Activated CD4-positive, alpha-beta T cell treated with anti-CD3 and anti-CD28 coated beads for 36 hours (primary cell): ENCODE measurements around the gene NUDT8. TPM values are rescaled to one million over a fixed set of nuclear protein-coding genes. Genes with fewer than 3 reads are reported as not detected.

Source experiments
- ATAC-seq: fragments of 200-7000 bp; cut with Tn5 transposase; one replicate; pipeline ENCODE4 v1.10.0; 2021; ENCODE audit warnings: mild to moderate bottlenecking, moderate library complexity
- CTCF ChIA-PET: fragments of 350-600 bp; sonication (Branson Sonifier 250); formaldehyde crosslinking; loops from one replicate; lab custom pipeline; 2021; ENCODE audit warnings: antibody characterized with exemption; lab: Charles Lee
- POLR2A ChIA-PET: fragments of 350-600 bp; sonication (Branson Sonifier 250); formaldehyde crosslinking; loops from one replicate; lab custom pipeline; 2021; ENCODE audit warnings: antibody characterized with exemption, inconsistent platforms; lab: Charles Lee
- DNase-seq: peaks from one replicate; pipeline ENCODE4 v3.0.0-alpha.2; 2020
- H3K27ac Mint-ChIP-seq: one replicate; pipeline ENCODE4 v1.8.0; 2021; ENCODE audit warnings: mixed read lengths
- H3K27me3 Mint-ChIP-seq: one replicate; pipeline ENCODE4 v1.8.0; 2021; ENCODE audit warnings: mixed read lengths
- H3K36me3 Mint-ChIP-seq: one replicate; pipeline ENCODE4 v1.8.0; 2021; ENCODE audit warnings: low read depth, mixed read lengths
- H3K4me1 Mint-ChIP-seq: one replicate; pipeline ENCODE4 v1.8.0; 2021; ENCODE audit warnings: mixed read lengths
- H3K4me3 Mint-ChIP-seq: one replicate; pipeline ENCODE4 v1.8.0; 2021; ENCODE audit warnings: mild to moderate bottlenecking, moderate library complexity, mixed read lengths
- H3K9me3 Mint-ChIP-seq: one replicate; pipeline ENCODE4 v1.8.0; 2021; ENCODE audit warnings: low read depth, mixed read lengths
- intact Hi-C, 2 experiments: fragments of 100-400 bp; cut with DNase I in 1 of 2; cut with micrococcal nuclease in 1 of 2; formaldehyde crosslinking; loops; one replicate each; pipeline versions ENCODE4 v1.14.2 to v1.15.1; 2022 to 2024; cut with DNase I, micrococcal nuclease
- total RNA-seq, 2 experiments: library from RNA; stranded (reverse); gene quantifications; one replicate each; pipeline ENCODE4 v1.2.3, GENCODE V29; 2021

Gene NUDT8
- total RNA-seq, result 10 to 100 TPM; 17.0 to 23.4 TPM

DNA sequence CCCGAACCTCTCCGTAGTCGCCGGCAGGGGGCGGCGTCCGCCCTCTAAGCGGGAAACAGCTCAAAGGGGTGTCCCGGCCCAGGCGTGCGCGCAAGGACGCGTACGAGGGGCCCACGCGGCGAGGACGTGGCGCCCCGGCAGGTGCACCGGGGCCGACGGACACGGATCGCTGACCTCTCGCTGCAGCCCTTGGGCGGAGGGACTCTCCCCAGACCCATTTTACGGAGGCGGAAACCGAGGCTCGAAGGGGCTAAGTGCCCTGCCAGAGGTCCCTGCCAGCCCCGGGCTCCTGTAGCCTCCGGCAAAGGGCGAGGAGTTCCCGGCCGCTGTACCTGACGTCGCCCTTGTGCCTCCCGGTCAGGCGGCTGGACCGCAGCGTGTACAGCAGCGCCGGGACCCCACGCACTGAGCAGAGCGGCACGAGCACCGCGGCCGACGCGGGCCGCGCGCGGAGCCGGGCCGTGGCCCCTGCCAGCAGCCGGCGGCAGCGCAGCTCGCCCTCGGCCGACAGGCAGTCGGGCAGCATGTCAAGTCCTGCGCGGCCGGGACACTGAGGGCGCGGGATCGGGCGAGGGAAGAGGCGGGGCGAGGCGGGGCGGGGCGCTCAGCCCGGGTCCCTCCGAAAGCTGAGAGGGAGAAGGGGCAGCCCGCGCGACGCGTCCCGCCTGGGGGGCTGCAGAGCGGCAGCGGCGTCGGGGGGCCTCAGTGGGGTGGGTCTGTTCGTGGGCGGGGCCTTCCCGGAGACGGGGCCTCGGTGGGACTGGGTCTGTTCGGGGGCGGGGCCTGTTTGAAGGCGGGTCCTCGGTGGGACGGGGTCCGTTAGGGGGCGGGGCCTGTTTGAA lies at the start of gene NUDT8:
Gene NUDT8, minus strand, starts transcription at position 552 of the 842 bp plus-strand sequence. Its CDS starts 26 bp downstream, at position 526.
- CTCF ChIA-PET, result interaction anchor here (0.6 to 6.1 kb wide), 28 partner anchors 10 to 1254 kb away, joined by 3 to 67 read pairs (median 4); partner anchors contain the start of genes ACY3, PPP1CA and TBX10
- peak within 1 kb of the TSS; percentile 88 for H3K27ac Mint-ChIP-seq
- intact Hi-C loops, result loop anchor here (1.0 to 10.0 kb wide), 14 partner anchors 15 to 276 kb away; partner anchors contain the start of genes NDUFV1 (in 2 of the 2), POLD4 (in 2 of the 2), CDK2AP2 (in 1 of the 2) and GSTP1 (in 1 of the 2)
- peak within 1 kb of the TSS; percentile 79 for H3K4me3 Mint-ChIP-seq
- H3K9me3 Mint-ChIP-seq, result no peaks in the 10 kb centered on the region
- peaks cover 7% of the 10 kb centered on the region for H3K4me1 Mint-ChIP-seq
- ATAC-seq, result peak; percentile 67
- POLR2A ChIA-PET, result interaction anchor here (0.6 to 0.7 kb wide), 3 partner anchors 55 to 1338 kb away, joined by 3 to 7 read pairs (median 3); no protein-coding TSS in a partner anchor
- H3K36me3 Mint-ChIP-seq, result no peaks in the 10 kb centered on the region
- no peaks in the 10 kb centered on the region for H3K27me3 Mint-ChIP-seq
- DNase-seq, result peak; percentile 94

GRCh38 chr11:67675058-67675747 lies 45.5 kb upstream of the NUDT8 start:
- Mint-ChIP-seq H3K4me1 (no peaks in the 10 kb centered on the region), H3K9me3 (no peaks in the 10 kb centered on the region), H3K4me3 (no peak overlapping the region), H3K27ac (no peak overlapping the region), H3K27me3 (no peaks in the 10 kb centered on the region), H3K36me3 (no peaks in the 10 kb centered on the region)
- ATAC-seq (no peak), DNase-seq (no peak)
- POLR2A ChIA-PET, result no interaction called here
- intact Hi-C loops, result no loop called here
- CTCF ChIA-PET, result interaction anchor here (0.6 kb wide), 1 partner anchor 9 kb away, joined by 3 read pairs; no protein-coding TSS in a partner anchor

GRCh38 chr11:67674442-67674871 lies 44.7 kb upstream of the NUDT8 start, which contains the start of gene ALDH3B2:
Gene ALDH3B2, minus strand, starts transcription at chr11:67674623. Its CDS starts 7,688 bp downstream, at chr11:67666935.
- ChIA-PET CTCF (interaction anchor here (0.6 kb wide), 2 partner anchors 10 to 492 kb away, joined by 3 read pairs; no protein-coding TSS in a partner anchor), POLR2A (no interaction called here)
- ATAC-seq (no peak), DNase-seq (no peak)
- no peaks in the 10 kb centered on the region for H3K27me3 Mint-ChIP-seq
- intact Hi-C loops, result no loop called here
- no peak within 1 kb of the TSS for H3K27ac Mint-ChIP-seq
- no peaks in the 10 kb centered on the region for H3K9me3 Mint-ChIP-seq
- H3K4me1 Mint-ChIP-seq, result no peaks in the 10 kb centered on the region
- no peaks in the 10 kb centered on the region for H3K36me3 Mint-ChIP-seq
- no peak within 1 kb of the TSS for H3K4me3 Mint-ChIP-seq

GRCh38 chr11:67673902-67674301 lies 44.2 kb upstream of the NUDT8 start:
- H3K36me3 Mint-ChIP-seq, result no peaks in the 10 kb centered on the region
- no peaks in the 10 kb centered on the region for H3K4me1 Mint-ChIP-seq
- H3K27me3 Mint-ChIP-seq, result no peaks in the 10 kb centered on the region
- DNase-seq (no peak), ATAC-seq (no peak)
- no peaks in the 10 kb centered on the region for H3K9me3 Mint-ChIP-seq
- POLR2A ChIA-PET, result no interaction called here
- CTCF ChIA-PET, result no interaction called here
- intact Hi-C loops, result no loop called here
- H3K4me3 Mint-ChIP-seq, result no peak overlapping the region
- H3K27ac Mint-ChIP-seq, result no peak overlapping the region

DNA sequence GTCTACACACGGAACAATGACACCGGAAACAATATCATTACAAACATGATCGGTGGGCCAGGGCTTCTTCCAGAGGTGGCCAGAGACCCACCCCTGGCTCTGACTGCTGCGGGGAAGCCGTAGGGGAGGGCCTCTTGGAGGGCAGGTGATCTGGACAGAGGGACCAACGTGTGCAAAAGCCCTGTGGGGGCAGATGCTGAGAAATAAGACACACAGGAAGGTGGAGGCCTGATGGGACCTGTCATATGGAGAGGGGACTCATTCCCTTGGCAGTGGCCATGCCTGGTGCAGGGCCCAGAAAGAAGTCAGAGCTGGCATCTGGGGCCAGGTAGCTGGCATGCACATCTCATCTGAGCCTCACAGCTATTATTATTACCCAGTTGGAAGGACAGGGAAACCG lies 43.6 kb upstream of the NUDT8 start:
- POLR2A ChIA-PET, result no interaction called here
- H3K36me3 Mint-ChIP-seq, result no peaks in the 10 kb centered on the region
- H3K9me3 Mint-ChIP-seq, result no peaks in the 10 kb centered on the region
- ATAC-seq (no peak), DNase-seq (no peak)
- no peak overlapping the region for H3K4me3 Mint-ChIP-seq
- no peaks in the 10 kb centered on the region for H3K27me3 Mint-ChIP-seq
- CTCF ChIA-PET, result interaction anchor here (1.0 kb wide), 1 partner anchor 307 kb away, joined by 3 read pairs; no protein-coding TSS in a partner anchor
- no peak overlapping the region for H3K27ac Mint-ChIP-seq
- no peaks in the 10 kb centered on the region for H3K4me1 Mint-ChIP-seq
- intact Hi-C loops, result no loop called here

GRCh38 chr11:67671211-67671520 lies 41.4 kb upstream of the NUDT8 start:
- no peaks in the 10 kb centered on the region for H3K27me3 Mint-ChIP-seq
- ATAC-seq, result no peak

GRCh38 chr11:67670316-67671210 lies 40.8 kb upstream of the NUDT8 start:
- Mint-ChIP-seq H3K27me3 (no peaks in the 10 kb centered on the region), H3K27ac (no peak overlapping the region), H3K9me3 (no peaks in the 10 kb centered on the region), H3K4me3 (no peak overlapping the region), H3K4me1 (no peaks in the 10 kb centered on the region), H3K36me3 (no peaks in the 10 kb centered on the region)
- no peak for DNase-seq
- ATAC-seq, result no peak
- POLR2A ChIA-PET, result no interaction called here
- intact Hi-C loops, result no loop called here
- CTCF ChIA-PET, result no interaction called here

More at GRCh38 chr11:67671211-67671520, 41.4 kb upstream of the NUDT8 start:
- H3K4me3 Mint-ChIP-seq, result no peak overlapping the region
- CTCF ChIA-PET, result no interaction called here
- no peaks in the 10 kb centered on the region for H3K9me3 Mint-ChIP-seq
- DNase-seq, result no peak
- intact Hi-C loops, result no loop called here
- POLR2A ChIA-PET, result no interaction called here
- H3K4me1 Mint-ChIP-seq, result no peaks in the 10 kb centered on the region
- no peak overlapping the region for H3K27ac Mint-ChIP-seq
- H3K36me3 Mint-ChIP-seq, result no peaks in the 10 kb centered on the region

- no peaks in the 10 kb centered on the region for H3K36me3 Mint-ChIP-seq
- H3K27me3 Mint-ChIP-seq, result no peaks in the 10 kb centered on the region
- intact Hi-C loops, result no loop called here
- H3K4me3 Mint-ChIP-seq, result no peak overlapping the region
- no peaks in the 10 kb centered on the region for H3K4me1 Mint-ChIP-seq
- H3K9me3 Mint-ChIP-seq, result no peaks in the 10 kb centered on the region
- ChIA-PET POLR2A (no interaction called here), CTCF (interaction anchor here (0.6 kb wide), 1 partner anchor 288 kb away, joined by 3 read pairs; no protein-coding TSS in a partner anchor)
- ATAC-seq, result no peak
- no peak overlapping the region for H3K27ac Mint-ChIP-seq
- no peak for DNase-seq
These were observed 38.4 kb upstream of the NUDT8 start for GRCh38 chr11:67668192-67668551.

DNA sequence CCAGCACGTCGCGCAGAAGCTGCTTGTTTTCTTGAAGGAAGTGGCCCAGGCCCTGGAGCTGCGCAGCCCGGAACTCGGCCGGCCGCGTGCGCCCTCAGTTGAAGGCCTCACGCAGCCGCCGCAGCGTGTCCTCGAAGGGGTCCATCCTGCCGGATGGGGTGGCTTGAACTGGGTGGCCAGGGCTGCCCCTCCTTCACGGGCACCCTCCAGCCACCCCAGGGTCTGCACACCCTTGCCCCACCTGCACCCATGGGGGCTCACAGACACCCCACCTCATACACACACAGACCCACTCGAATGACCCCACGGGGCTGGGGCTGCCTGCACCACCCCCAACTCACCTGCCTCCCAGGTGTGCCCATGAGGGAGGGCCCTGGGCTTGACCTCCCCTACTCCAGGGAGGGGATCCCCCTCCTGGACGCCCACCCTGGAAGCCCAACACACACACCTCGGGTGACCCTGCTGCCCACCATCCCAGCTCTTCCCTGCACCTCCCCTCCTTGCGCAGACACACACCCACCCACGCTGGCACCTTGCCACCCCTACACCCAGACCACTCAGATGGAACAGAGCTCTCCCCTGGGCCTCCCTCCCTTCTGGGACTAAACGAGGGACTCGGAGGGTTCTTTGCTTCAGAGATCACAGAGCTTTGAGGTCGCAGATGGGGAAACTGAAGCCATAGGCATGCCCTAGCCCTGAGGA lies 37.9 kb upstream of the NUDT8 start:
- no peaks in the 10 kb centered on the region for H3K9me3 Mint-ChIP-seq
- no peak for DNase-seq
- no peak for ATAC-seq
- ChIA-PET CTCF (interaction anchor here (0.6 kb wide), 2 partner anchors 11 to 287 kb away, joined by 3 read pairs; no protein-coding TSS in a partner anchor), POLR2A (no interaction called here)
- no peaks in the 10 kb centered on the region for H3K27me3 Mint-ChIP-seq
- no peak overlapping the region for H3K4me3 Mint-ChIP-seq
- H3K27ac Mint-ChIP-seq, result no peak overlapping the region
- no peaks in the 10 kb centered on the region for H3K4me1 Mint-ChIP-seq
- intact Hi-C loops, result no loop called here
- H3K36me3 Mint-ChIP-seq, result no peaks in the 10 kb centered on the region

- Mint-ChIP-seq H3K36me3 (no peaks in the 10 kb centered on the region), H3K27me3 (no peaks in the 10 kb centered on the region), H3K9me3 (no peaks in the 10 kb centered on the region), H3K4me3 (no peak overlapping the region), H3K4me1 (no peaks in the 10 kb centered on the region), H3K27ac (no peak overlapping the region)
- DNase-seq (no peak), ATAC-seq (no peak)
- ChIA-PET POLR2A (no interaction called here), CTCF (interaction anchor here (0.6 kb wide), 2 partner anchors 12 to 20 kb away, joined by 3 read pairs; no protein-coding TSS in a partner anchor)
- intact Hi-C loops, result no loop called here
These were observed 37.1 kb upstream of the NUDT8 start for GRCh38 chr11:67666676-67667489.
